H1 (cell line): ENCODE results near the gene ARL11. TPM values are rescaled to one million over a fixed set of nuclear protein-coding genes. Genes with fewer than 3 reads are reported as not detected.

Experiments
- CTCF ChIA-PET: fragments of 300-600 bp; sonication (Branson Sonifier 250); formaldehyde crosslinking; loops from one replicate; lab custom pipeline; 2021; ENCODE audit not compliant: partially characterized antibody; lab: Charles Lee
- POLR2A ChIA-PET: fragments of 300-600 bp; sonication (Branson Sonifier 250); formaldehyde crosslinking; loops from one replicate; lab custom pipeline; 2021; ENCODE audit warnings: inconsistent platforms; ENCODE audit not compliant: partially characterized antibody; lab: Charles Lee
- DNase-seq, 2 experiments: peaks; one replicate each; pipeline versions ENCODE4 v3.0.0 to v3.0.0-alpha.2; 2010 to 2022; ENCODE audit warnings: low spot score in 2 of 2, low read depth in 1 of 2, mixed read lengths in 1 of 2
- FAIRE-seq: peaks from 2 replicates; lab custom pipeline; 2011; peaks lifted over from hg19 to GRCh38; lab: Jason Lieb, UNC
- H2AFZ ChIP-seq: 2 replicates; pipeline ENCODE4 v1.8.1; 2012; ENCODE audit warnings: low read length, inconsistent platforms
- H2AK5ac ChIP-seq: 2 replicates; pipeline ENCODE4 v1.6.1; 2013; ENCODE audit warnings: low read depth, low read length
- H2BK120ac ChIP-seq: replicated peaks from 2 replicates; pipeline ENCODE3; 2013; ENCODE audit warnings: low read depth, low read length, inconsistent platforms
- H2BK12ac ChIP-seq: 2 replicates; pipeline ENCODE4 v1.6.1; 2013; ENCODE audit warnings: low read depth, low read length
- H2BK15ac ChIP-seq: 2 replicates; pipeline ENCODE4 v1.6.1; 2013; ENCODE audit warnings: low read length
- H2BK20ac ChIP-seq: 2 replicates; pipeline ENCODE4 v1.6.1; 2013; ENCODE audit warnings: low read length
- H2BK5ac ChIP-seq: 2 replicates; pipeline ENCODE4 v1.6.1; 2013; ENCODE audit warnings: low read depth, low read length
- H3K14ac ChIP-seq: 2 replicates; pipeline ENCODE4 v1.6.1; 2013; ENCODE audit warnings: inconsistent platforms; ENCODE audit not compliant: insufficient read length
- H3K18ac ChIP-seq: 2 replicates; pipeline ENCODE4 v1.6.1; 2013; ENCODE audit warnings: low read length; ENCODE audit errors: extremely low read depth
- H3K23ac ChIP-seq: 2 replicates; pipeline ENCODE4 v1.6.1; 2013; ENCODE audit warnings: inconsistent platforms; ENCODE audit not compliant: insufficient read length
- H3K23me2 ChIP-seq: 2 replicates; pipeline ENCODE4 v1.6.1; 2013; ENCODE audit warnings: low read depth, low read length
- H3K27ac ChIP-seq: 2 replicates; pipeline ENCODE4 v1.6.1; 2011; ENCODE audit warnings: low read depth, low read length, inconsistent platforms
- H3K27me3 ChIP-seq, 4 experiments: replicated peaks in 1 of 4; 1 replicate in 1 of 4; 2 replicates in 3 of 4; pipeline versions ENCODE4 v1.6.1 to v1.8.1; 2011 to 2013; ENCODE audit warnings: low read length in 3 of 4, mild to moderate bottlenecking in 3 of 4, inconsistent platforms in 2 of 4, mixed read lengths in 2 of 4, moderate library complexity in 1 of 4; ENCODE audit not compliant: control insufficient read depth in 3 of 4, insufficient read depth in 3 of 4; ENCODE audit errors: extremely low read depth in 1 of 4
- H3K36me3 ChIP-seq, 4 experiments: 2 replicates each; pipeline versions ENCODE4 v1.6.1 to v1.8.1; 2011 to 2013; ENCODE audit warnings: mild to moderate bottlenecking in 4 of 4, low read length in 3 of 4, moderate library complexity in 2 of 4, control low read depth in 1 of 4, inconsistent platforms in 1 of 4; ENCODE audit not compliant: insufficient read depth in 4 of 4, control insufficient read depth in 2 of 4
- H3K4ac ChIP-seq: replicated peaks from 2 replicates; pipeline ENCODE3; 2013; ENCODE audit warnings: low read length, low read depth, mixed read lengths, inconsistent platforms; ENCODE audit not compliant: insufficient read length
- H3K4me1 ChIP-seq, 4 experiments: replicated peaks in 1 of 4; 1 replicate in 1 of 4; 2 replicates in 3 of 4; pipeline versions ENCODE4 v1.6.1 to v1.8.1; 2011 to 2013; ENCODE audit warnings: low read length in 3 of 4, inconsistent platforms in 2 of 4, mixed read lengths in 1 of 4; ENCODE audit not compliant: insufficient read depth in 4 of 4, control insufficient read depth in 3 of 4
- H3K4me2 ChIP-seq, 2 experiments: 2 replicates each; pipeline versions ENCODE4 v1.6.1 to v1.8.1; 2011 to 2013; ENCODE audit warnings: low read depth in 2 of 2, low read length in 2 of 2, control low read depth in 1 of 2, inconsistent platforms in 1 of 2, mild to moderate bottlenecking in 1 of 2; ENCODE audit not compliant: insufficient read depth in 1 of 2
- H3K4me3 ChIP-seq, 4 experiments: fragments of 200-600, 300-600 bp in 1 of 4; sonication (generic), shearing (Covaris generic), sonication (Bioruptor Twin) in 1 of 4; 2 replicates each; pipeline versions ENCODE4 v1.5.1 to v1.8.1; 2011 to 2016; ENCODE audit warnings: low read length in 4 of 4, low read depth in 3 of 4, control low read depth in 2 of 4, inconsistent platforms in 2 of 4, mild to moderate bottlenecking in 2 of 4, mixed read lengths in 1 of 4, moderate library complexity in 1 of 4; ENCODE audit not compliant: insufficient read depth in 2 of 4; ENCODE audit errors: extremely low read depth in 1 of 4
- H3K56ac ChIP-seq: replicated peaks from 2 replicates; pipeline ENCODE3; 2013; ENCODE audit warnings: low read depth, mild to moderate bottlenecking, mixed read lengths, low read length, inconsistent platforms; ENCODE audit not compliant: insufficient read length
- H3K79me1 ChIP-seq: 2 replicates; pipeline ENCODE4 v1.6.1; 2013; ENCODE audit warnings: low read depth, low read length, control low read depth
- H3K79me2 ChIP-seq, 2 experiments: 2 replicates each; pipeline versions ENCODE4 v1.6.1 to v1.8.1; 2012 to 2013; ENCODE audit warnings: low read length in 2 of 2, mild to moderate bottlenecking in 2 of 2, inconsistent platforms in 1 of 2; ENCODE audit not compliant: insufficient read depth in 2 of 2, control insufficient read depth in 1 of 2
- H3K9ac ChIP-seq, 4 experiments: replicated peaks in 1 of 4; 1 replicate in 1 of 4; 2 replicates in 3 of 4; pipeline versions ENCODE4 v1.6.1 to v1.8.1; 2011 to 2013; ENCODE audit warnings: low read depth in 3 of 4, low read length in 3 of 4, control low read depth in 2 of 4, mild to moderate bottlenecking in 2 of 4, moderate library complexity in 2 of 4, inconsistent platforms in 1 of 4; ENCODE audit errors: extremely low read depth in 1 of 4
- H3K9me3 ChIP-seq, 2 experiments: 2 replicates each; pipeline versions ENCODE4 v1.6.1 to v1.8.1; 2012 to 2013; ENCODE audit warnings: mild to moderate bottlenecking in 2 of 2, moderate library complexity in 2 of 2, control low read depth in 1 of 2, inconsistent platforms in 1 of 2, low read depth in 1 of 2, low read length in 1 of 2, mixed read lengths in 1 of 2; ENCODE audit not compliant: insufficient read depth in 2 of 2
- H4K20me1 ChIP-seq, 2 experiments: replicated peaks in 1 of 2; 2 replicates each; pipeline versions ENCODE3 to v1.8.1; 2011 to 2013; ENCODE audit warnings: inconsistent platforms in 2 of 2, low read length in 2 of 2, mild to moderate bottlenecking in 1 of 2; ENCODE audit not compliant: insufficient read depth in 2 of 2, control insufficient read depth in 1 of 2
- H4K5ac ChIP-seq: 2 replicates; pipeline ENCODE4 v1.6.1; 2013; ENCODE audit warnings: low read length, low read depth, mixed read lengths, inconsistent platforms; ENCODE audit not compliant: insufficient read length
- H4K8ac ChIP-seq: 2 replicates; pipeline ENCODE4 v1.8.0; 2013; ENCODE audit warnings: mild to moderate bottlenecking, moderate library complexity, low read length, inconsistent platforms; ENCODE audit not compliant: insufficient read depth; ENCODE audit errors: extremely low read depth
- H4K91ac ChIP-seq: replicated peaks from 2 replicates; pipeline ENCODE3; 2013; ENCODE audit warnings: low read length, mixed read lengths, inconsistent platforms; ENCODE audit not compliant: insufficient read length
- CEBPB ChIP-seq: IDR thresholded peaks from 2 replicates; pipeline ENCODE4 v1.6.1; 2012; ENCODE audit warnings: low read depth, low read length
- NRF1 ChIP-seq: IDR thresholded peaks from 2 replicates; pipeline ENCODE4 v1.6.1; 2011; ENCODE audit warnings: mild to moderate bottlenecking, low read depth, low read length, improper control_type of control experiment
- POLR2AphosphoS5 ChIP-seq: IDR thresholded peaks from 2 replicates; pipeline ENCODE4 v1.6.1; 2011; ENCODE audit warnings: low read depth, low read length
- SP1 ChIP-seq: IDR thresholded peaks from 2 replicates; pipeline ENCODE4 v1.6.1; 2011; ENCODE audit warnings: low read depth, low read length
- USF2 ChIP-seq: IDR thresholded peaks from 2 replicates; pipeline ENCODE4 v1.6.1; 2011; ENCODE audit warnings: low read length, improper control_type of control experiment
- WGBS, 2 experiments: shearing (Covaris generic) in 1 of 2; methylation state at CpG; one replicate each; pipeline versions ENCODE4 v1.1.6 to v1.1.7; 2013 to 2015; ENCODE audit warnings: low lambda C conversion rate in 2 of 2, mixed read lengths in 2 of 2, inconsistent platforms in 1 of 2, low coverage in 1 of 2, missing lambda C conversion rate in 1 of 2; ENCODE audit not compliant: insufficient replicate concordance in 2 of 2, insufficient coverage in 1 of 2, insufficient read length in 1 of 2; ENCODE audit errors: extremely low coverage in 1 of 2, missing lambda C conversion rate in 1 of 2; 5-methylcytosine and 5-hydroxymethylcytosine counted together
- polyA plus RNA-seq, 7 experiments: library from polyadenylated mRNA; depleted of rRNA in 3 of 7; stranded (reverse) in 5 of 7; unstranded in 2 of 7; fragments of >200 nt in 5 of 7; fragments of 200-250 nt in 2 of 7; gene quantifications; 1 replicate in 5 of 7; 2 replicates in 1 of 7; 4 replicates in 1 of 7; pipeline versions ENCODE4 v1.2.1 to v1.2.3, GENCODE V29; 2011 to 2013; ENCODE audit warnings: missing spikeins in 2 of 7, mixed read lengths in 2 of 7
- total RNA-seq: library from RNA; stranded (reverse); fragmentation: NEBNext Ultra II Directional; extraction: Animal tissue kit (Norgen Biotek cat#: 25700); gene quantifications from 2 replicates; pipeline ENCODE4 v1.2.1, GENCODE V29; 2021

The ARL11 gene
- total and polyA plus RNA-seq, 2 of the 8 experiments (the other 6 are each of a cell fraction or from before 2014, with no cell fraction given): 0.45 to 0.52 TPM

GRCh38 chr13:49667773-49668172 is 39.5 kb downstream of the ARL11 start:
- no peaks in the 10 kb centered on the region for H3K23me2 ChIP-seq
- WGBS, 2 experiments: 86% methylated on average over 1 of the region's 2 CpGs; no CpG with 5 or more reads in 1 of the 2 experiments
- no peak overlapping the region for H2AK5ac ChIP-seq
- no peak overlapping the region for H2BK20ac ChIP-seq
- no peak for TF ChIP-seq USF2
- no peak for TF ChIP-seq CEBPB
- no peak for TF ChIP-seq POLR2AphosphoS5
- TF ChIP-seq NRF1: no peak
- TF ChIP-seq SP1: no peak
- peaks cover 2 to 23% (median 16%) of the 10 kb centered on the region in 4 experiments; a peak in 7 of 8 replicates for H3K36me3 ChIP-seq
- H3K56ac ChIP-seq: no peak overlapping the region
- no peak overlapping the region for H3K4ac ChIP-seq
- H4K8ac ChIP-seq: no peak overlapping the region
- peaks cover 0 to 4% of the 10 kb centered on the region in 2 experiments; a peak in 1 of 4 replicates for H3K79me2 ChIP-seq
- H3K23ac ChIP-seq: no peak overlapping the region
- no peak overlapping the region for H2BK12ac ChIP-seq
- H3K27me3 ChIP-seq: no peaks in the 10 kb centered on the region
- no peak overlapping the region for H4K91ac ChIP-seq
- H3K4me2 ChIP-seq: no peak overlapping the region
- peaks cover 0 to 9% of the 10 kb centered on the region in 2 experiments for H4K20me1 ChIP-seq
- ChIA-PET POLR2A (no interaction called here), CTCF (interaction anchor here (1.1 to 4.0 kb wide), 7 partner anchors 10 to 307 kb away, joined by 3 to 16 read pairs (median 5); no protein-coding TSS in a partner anchor)
- H3K14ac ChIP-seq: no peak overlapping the region
- H3K79me1 ChIP-seq: no peaks in the 10 kb centered on the region
- H4K5ac ChIP-seq: no peak overlapping the region
- no peak overlapping the region for H2BK5ac ChIP-seq
- H2AFZ ChIP-seq: no peak overlapping the region
- H3K9ac ChIP-seq: no peak overlapping the region
- no peak for DNase-seq
- H2BK120ac ChIP-seq: no peak overlapping the region
- H3K27ac ChIP-seq: no peak overlapping the region
- H3K9me3 ChIP-seq: no peaks in the 10 kb centered on the region
- FAIRE-seq: no peak
- H2BK15ac ChIP-seq: no peak overlapping the region
- no peak overlapping the region for H3K4me3 ChIP-seq
- peaks cover 0 to 8% (median 0%) of the 10 kb centered on the region in 4 experiments; a peak in 2 of 7 replicates for H3K4me1 ChIP-seq
- no peak overlapping the region for H3K18ac ChIP-seq
